Neural progenitor cell (in vitro differentiated cells): ENCODE data around the gene OGFOD1.

Source experiments
- EZH2 ChIP-seq: fragments of 200-600 bp; sonication (generic); IDR thresholded peaks from 2 replicates; pipeline ENCODE4 v1.6.1; 2017; ENCODE audit warnings: antibody characterized with exemption, mild to moderate bottlenecking, moderate library complexity
- TF ChIP-seq, protein P1 (sequence below): fragments of 200-600 bp; sonication (generic); IDR thresholded peaks from 2 replicates; pipeline ENCODE4 v1.5.1; 2017; ENCODE audit warnings: antibody characterized with exemption, mild to moderate bottlenecking

DNA sequence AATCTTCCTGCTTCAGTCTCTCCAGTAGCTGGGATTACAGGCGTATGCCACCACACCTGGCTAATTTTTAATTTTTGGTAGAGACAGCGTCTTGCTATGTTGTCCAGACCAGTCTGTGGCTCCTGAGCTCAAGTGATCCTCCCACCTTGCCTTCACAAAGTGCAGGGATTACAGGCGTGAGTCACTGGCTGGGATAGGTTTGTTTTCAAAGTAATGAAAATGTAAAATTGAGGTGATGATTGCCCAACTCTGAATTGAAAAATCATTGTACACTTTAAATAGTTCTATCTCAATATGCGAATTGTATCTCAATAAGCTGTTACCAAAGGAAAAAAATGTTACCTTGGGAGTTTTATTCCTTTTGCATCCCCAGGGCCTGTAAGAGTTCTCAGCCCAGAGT, 24.8 kb upstream of the OGFOD1 start:
- no peak for TF ChIP-seq EZH2
- TF ChIP-seq, protein P1, sequence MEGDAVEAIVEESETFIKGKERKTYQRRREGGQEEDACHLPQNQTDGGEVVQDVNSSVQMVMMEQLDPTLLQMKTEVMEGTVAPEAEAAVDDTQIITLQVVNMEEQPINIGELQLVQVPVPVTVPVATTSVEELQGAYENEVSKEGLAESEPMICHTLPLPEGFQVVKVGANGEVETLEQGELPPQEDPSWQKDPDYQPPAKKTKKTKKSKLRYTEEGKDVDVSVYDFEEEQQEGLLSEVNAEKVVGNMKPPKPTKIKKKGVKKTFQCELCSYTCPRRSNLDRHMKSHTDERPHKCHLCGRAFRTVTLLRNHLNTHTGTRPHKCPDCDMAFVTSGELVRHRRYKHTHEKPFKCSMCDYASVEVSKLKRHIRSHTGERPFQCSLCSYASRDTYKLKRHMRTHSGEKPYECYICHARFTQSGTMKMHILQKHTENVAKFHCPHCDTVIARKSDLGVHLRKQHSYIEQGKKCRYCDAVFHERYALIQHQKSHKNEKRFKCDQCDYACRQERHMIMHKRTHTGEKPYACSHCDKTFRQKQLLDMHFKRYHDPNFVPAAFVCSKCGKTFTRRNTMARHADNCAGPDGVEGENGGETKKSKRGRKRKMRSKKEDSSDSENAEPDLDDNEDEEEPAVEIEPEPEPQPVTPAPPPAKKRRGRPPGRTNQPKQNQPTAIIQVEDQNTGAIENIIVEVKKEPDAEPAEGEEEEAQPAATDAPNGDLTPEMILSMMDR: no peak
